ENCODE results near the gene DISP1.
A peak's percentile ranks its signal among the peaks of the same experiment; 100 is the strongest.

The DISP1 gene, protein sequence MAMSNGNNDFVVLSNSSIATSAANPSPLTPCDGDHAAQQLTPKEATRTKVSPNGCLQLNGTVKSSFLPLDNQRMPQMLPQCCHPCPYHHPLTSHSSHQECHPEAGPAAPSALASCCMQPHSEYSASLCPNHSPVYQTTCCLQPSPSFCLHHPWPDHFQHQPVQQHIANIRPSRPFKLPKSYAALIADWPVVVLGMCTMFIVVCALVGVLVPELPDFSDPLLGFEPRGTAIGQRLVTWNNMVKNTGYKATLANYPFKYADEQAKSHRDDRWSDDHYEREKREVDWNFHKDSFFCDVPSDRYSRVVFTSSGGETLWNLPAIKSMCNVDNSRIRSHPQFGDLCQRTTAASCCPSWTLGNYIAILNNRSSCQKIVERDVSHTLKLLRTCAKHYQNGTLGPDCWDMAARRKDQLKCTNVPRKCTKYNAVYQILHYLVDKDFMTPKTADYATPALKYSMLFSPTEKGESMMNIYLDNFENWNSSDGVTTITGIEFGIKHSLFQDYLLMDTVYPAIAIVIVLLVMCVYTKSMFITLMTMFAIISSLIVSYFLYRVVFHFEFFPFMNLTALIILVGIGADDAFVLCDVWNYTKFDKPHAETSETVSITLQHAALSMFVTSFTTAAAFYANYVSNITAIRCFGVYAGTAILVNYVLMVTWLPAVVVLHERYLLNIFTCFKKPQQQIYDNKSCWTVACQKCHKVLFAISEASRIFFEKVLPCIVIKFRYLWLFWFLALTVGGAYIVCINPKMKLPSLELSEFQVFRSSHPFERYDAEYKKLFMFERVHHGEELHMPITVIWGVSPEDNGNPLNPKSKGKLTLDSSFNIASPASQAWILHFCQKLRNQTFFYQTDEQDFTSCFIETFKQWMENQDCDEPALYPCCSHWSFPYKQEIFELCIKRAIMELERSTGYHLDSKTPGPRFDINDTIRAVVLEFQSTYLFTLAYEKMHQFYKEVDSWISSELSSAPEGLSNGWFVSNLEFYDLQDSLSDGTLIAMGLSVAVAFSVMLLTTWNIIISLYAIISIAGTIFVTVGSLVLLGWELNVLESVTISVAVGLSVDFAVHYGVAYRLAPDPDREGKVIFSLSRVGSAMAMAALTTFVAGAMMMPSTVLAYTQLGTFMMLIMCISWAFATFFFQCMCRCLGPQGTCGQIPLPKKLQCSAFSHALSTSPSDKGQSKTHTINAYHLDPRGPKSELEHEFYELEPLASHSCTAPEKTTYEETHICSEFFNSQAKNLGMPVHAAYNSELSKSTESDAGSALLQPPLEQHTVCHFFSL (N-terminal part only)

DNA sequence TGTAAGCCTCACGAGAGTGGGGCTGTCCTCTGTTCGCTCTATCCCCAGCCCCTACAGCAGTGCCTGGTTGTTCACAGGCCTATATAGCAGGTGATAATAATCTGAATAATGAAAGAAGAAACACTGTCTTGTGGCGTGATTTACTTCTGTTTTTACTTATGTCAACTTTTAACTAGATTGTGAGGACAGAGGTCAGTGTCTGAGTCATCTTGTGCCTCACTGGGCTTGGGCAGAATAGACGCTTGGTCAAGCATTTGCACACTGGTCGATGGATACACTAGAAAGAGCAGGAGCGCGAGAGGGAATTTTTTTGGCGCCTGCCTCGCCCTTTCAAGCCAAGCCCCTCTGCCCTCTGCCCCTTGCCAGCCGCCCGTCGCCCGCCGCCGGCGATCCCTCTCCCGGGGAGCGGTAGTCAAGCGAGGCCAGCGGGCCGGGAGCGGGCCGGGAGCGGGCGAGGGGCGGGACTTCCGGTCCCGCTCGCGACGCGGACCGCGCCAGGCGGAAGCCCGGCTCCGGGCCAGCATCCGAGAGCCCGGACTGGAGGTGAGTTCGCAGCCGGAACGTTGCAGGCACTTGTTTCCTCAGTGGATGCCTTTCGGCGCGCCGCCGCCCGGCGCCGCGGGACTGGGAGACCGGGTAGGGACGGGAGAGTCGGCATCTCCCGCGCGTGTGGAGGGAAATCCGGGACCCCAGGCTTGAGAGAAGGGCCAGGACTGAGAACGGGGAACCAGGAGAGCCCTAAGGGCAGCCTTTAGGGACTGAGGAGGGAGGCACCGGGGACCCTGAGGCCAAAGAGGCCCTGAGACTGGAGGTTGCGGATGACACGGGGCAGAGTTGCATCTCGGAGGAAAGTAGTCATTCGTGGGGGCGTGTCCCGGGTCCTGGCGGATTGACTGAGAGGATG is at the start of gene DISP1:
Gene DISP1, plus strand, starts transcription at position 504 of the 904 bp plus-strand sequence. CDS start 127,785 bp downstream, outside the sequence.
- peak within 1 kb of the TSS; percentile 35 to 97 (median 89) for H3K27ac ChIP-seq
- peak within 1 kb of the TSS; percentile 76 to 95 (median 87) for H3K4me3 ChIP-seq

- Histone ChIP-seq H3K4me3 (no peak overlapping the region), H3K27ac (no peak overlapping the region)
Observed at GRCh38 chr1:222767152-222767571, 47.7 kb upstream of the DISP1 start.

DNA sequence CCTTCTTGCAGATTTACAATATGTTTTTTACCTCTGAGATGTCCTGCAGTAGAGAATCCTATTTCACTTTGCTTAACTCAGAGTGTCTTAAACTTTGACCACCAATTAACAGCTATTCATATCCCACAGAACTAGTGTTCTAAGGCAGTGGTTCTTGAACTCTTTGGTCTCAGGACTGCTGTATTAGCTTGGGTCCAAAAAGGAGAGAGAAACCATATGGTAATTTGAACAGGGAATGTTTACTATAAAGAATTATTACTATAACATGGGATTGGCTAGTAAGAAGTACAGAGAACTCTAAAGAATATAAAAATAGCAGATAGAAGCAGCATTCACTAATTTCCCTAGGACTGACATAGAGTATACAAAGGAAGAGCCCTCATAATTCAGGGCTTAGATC is 46.2 kb upstream of the DISP1 start:
- H3K27ac ChIP-seq, result no peak overlapping the region
- H3K4me3 ChIP-seq, result no peak overlapping the region

- H3K27ac ChIP-seq, result no peak overlapping the region
- H3K4me3 ChIP-seq, result no peak overlapping the region
Observed at GRCh38 chr1:222769181-222769580, 45.7 kb upstream of the DISP1 start.

DNA sequence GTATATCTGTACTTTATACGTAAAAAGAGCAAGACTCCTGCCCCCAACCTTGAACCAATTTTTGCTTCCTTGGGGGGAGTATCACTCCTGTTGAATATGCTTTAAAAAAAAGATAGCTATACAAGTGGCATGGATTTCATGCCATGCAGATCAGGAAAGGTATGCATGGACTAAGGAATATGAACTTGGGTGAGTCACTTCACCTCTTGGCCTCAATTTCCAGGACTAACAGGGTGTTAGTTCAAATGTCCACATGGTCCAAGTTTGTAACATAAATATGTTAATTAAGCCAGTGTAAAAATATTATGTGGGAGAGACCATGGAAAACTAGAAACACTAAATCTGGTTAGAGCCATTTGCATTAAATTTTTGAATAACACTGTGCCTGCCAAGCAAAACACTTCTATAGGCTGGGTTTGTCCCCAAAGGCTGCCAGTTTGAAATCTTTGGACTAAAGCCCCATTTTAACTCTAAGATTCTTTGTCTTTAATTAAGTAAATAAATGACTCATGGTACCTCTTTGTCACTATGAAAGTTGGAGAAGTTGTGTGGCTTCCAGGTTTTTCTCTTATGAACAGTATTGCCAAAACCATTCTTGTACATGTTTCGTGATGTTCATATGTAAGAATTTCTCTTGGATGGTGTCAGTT is 44.7 kb upstream of the DISP1 start:
- no peak overlapping the region for H3K4me3 ChIP-seq
- peak overlapping the region in 1 of 21 experiments; percentile 42 for H3K27ac ChIP-seq

DNA sequence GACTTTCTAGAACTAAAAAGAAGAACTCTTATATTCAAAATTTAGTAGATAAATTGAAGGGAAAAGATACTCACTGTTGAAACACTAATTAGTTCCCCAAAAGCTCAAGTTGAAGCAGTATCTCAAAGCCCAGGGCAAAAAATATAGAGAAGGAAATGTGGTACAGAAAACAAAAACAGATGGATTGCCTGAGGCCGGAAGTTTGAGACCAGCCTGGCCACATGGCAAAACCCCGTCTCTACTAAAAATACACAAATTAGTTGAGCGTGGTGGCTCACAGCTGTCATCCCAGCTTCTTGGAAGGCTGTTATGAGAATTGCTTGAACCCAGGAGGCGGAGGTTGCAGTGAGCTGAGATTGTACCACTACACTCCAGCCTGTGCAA is 41.9 kb upstream of the DISP1 start:
- Histone ChIP-seq H3K27ac (peak overlapping the region in 15 of 21 experiments; percentile 1 to 74 (median 51)), H3K4me3 (no peak overlapping the region)

DNA sequence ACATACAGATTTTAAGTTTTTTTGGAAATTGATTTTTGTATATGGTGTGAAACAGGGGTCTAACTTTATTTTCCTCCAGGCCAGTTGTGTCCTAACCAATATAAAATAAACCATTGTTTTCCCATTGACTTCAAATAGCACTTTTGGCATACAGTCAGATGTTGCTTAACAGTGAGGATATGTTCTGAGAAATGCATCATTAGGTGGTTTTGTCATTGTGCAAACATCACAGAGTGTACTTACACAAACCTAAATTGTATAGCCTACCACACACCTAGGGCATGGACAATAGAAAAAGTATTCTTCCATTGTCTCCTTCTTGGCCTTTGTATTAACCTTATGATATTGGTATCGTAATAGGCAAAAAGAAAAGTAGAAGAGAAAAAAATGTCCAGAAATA is 37.4 kb upstream of the DISP1 start:
- Histone ChIP-seq H3K4me3 (no peak overlapping the region), H3K27ac (peak overlapping the region in 1 of 21 experiments; percentile 56)

DNA sequence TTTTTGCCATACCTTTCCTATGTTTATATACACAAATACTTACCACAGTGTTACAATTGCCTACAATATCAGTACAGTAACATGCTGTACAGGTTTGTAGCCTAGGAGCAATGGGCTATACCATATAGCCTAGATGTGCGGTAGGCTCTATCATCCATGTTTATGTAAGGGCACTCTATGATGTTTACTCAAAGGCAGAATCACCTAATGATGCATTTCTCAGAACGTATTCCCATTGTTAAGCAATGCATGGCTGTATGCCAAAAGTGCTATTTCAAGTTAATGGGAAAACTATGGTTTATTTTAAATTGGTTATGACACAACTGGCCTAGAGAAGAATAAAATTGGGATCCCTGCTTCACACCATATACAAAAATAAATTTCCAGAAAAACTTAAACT is 36.9 kb upstream of the DISP1 start:
- no peak overlapping the region for H3K4me3 ChIP-seq
- peak overlapping the region in 1 of 21 experiments; percentile 56 for H3K27ac ChIP-seq

GRCh38 chr1:222781251-222781650 is 33.6 kb upstream of the DISP1 start:
- no peak overlapping the region for H3K4me3 ChIP-seq

DNA sequence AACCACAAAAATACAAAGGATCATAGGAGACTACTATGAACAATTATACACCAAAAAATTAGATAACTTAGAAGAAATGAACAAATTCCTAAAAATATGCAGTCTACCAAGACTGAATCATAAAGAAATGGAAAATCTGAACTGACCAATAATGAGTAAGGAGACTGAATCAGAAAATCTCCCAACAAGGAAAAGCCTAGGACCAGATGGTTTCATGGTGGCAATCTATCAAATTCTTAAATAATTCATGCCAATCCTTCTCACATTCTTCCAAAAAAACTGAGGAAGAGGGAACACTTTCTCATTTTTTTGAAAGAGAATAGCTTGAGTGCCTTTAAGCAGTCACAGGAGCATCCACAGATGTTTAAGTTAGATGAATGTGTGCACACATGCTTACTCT is 31.8 kb upstream of the DISP1 start:
- no peak overlapping the region for H3K27ac ChIP-seq
- no peak overlapping the region for H3K4me3 ChIP-seq

More at GRCh38 chr1:222781251-222781650, 33.6 kb upstream of the DISP1 start:
- H3K27ac ChIP-seq, result no peak overlapping the region

GRCh38 chr1:222784371-222784770 is 30.5 kb upstream of the DISP1 start:
- H3K4me3 ChIP-seq, result no peak overlapping the region
- H3K27ac ChIP-seq, result no peak overlapping the region

GRCh38 chr1:222784916-222785315 is 29.9 kb upstream of the DISP1 start:
- Histone ChIP-seq H3K4me3 (no peak overlapping the region), H3K27ac (no peak overlapping the region)

DNA sequence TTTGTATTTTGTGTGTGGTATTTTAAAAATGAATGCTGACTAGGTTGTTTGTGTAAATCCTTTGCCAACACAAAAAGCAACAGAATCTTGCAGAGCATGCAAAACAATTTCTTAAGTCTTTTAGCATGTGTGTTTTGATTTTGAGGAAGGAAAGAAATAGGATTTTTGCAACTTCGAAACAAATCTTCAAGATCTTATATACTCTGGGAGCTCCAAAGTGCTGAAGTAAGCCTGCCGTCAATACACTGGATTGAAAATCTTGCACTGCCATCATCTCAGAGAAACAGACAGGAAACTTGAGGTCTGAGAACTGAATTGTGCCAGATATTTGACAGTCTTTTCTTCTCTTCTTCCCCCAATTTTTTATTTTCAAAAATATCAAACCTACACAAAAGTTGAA is 29.3 kb upstream of the DISP1 start:
- H3K4me3 ChIP-seq, result no peak overlapping the region
- H3K27ac ChIP-seq, result no peak overlapping the region

GRCh38 chr1:222786121-222786520 is 28.7 kb upstream of the DISP1 start:
- peak overlapping the region in 1 of 21 experiments; percentile 39 for H3K27ac ChIP-seq
- H3K4me3 ChIP-seq, result no peak overlapping the region

DNA sequence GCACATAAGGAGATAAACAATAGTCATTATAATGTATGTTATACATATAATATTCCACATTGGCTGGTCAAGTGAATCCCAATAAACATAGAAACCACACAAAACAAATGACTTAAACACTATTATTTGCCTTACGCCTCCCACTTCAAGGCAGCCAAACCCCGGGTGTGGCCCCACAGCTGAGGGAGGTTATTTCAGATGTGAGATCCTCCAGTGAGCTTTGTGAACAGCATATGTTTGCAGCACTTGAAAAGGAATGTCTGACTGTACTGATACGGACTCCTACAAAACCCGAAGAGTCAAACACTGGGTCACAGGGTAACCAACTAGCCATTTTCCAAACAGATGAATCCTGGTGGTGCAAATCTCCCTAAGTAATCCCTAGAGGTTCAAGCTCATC is 27.1 kb upstream of the DISP1 start:
- Histone ChIP-seq H3K4me3 (no peak overlapping the region), H3K27ac (no peak overlapping the region)

DNA sequence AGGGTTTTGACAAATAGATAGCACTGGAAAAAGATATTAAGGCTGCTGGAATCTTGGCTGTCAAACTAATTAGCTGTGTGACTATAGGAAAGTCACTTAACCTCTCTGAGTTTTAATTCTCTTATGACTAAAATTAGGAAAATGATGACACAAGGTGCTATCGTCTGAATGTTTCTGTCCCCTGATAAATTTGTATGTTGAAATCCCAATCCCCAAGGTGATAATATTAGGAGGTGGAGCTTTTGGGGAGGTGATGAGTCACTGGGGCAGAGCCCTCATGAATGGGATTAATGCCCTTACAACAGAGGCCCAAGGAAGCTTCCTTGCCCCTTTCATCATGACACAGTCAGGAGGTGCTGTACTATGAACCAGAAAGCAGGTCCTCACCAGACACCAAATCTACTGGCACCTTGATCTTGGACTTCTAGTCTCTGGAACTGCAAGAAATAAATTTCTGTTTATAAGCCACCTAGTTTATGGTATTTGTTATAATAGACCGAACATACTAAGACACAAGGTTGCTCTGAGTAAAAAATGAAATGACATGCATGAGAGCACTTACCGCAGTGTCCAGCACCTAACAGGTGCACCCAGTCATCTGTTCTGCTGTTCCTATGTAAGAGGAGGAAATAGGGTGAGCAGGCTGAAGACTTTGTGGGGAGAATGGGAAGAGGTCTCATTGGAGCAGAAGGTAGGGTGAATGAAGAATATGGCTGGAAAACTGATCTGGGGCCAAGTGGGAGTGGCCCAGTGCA is 26.3 kb upstream of the DISP1 start:
- H3K27ac ChIP-seq, result no peak overlapping the region

GRCh38 chr1:222790115-222790514 is 24.7 kb upstream of the DISP1 start:
- Histone ChIP-seq H3K4me3 (no peak overlapping the region), H3K27ac (no peak overlapping the region)

More for the DNA sequence above, 26.3 kb upstream of the DISP1 start:
- no peak overlapping the region for H3K4me3 ChIP-seq

GRCh38 chr1:222790520-222790919 is 24.3 kb upstream of the DISP1 start:
- no peak overlapping the region for H3K4me3 ChIP-seq
- no peak overlapping the region for H3K27ac ChIP-seq
